HG03095 (cell line): ENCODE results near the gene UBE4B.
"Not testable (repeated sequence)": the region's sequence is repeated elsewhere in the genome, so short reads cannot be mapped to it uniquely, and the experiment has no call there.

ENCODE experiments used
- ATAC-seq: cut with Tn5 transposase; IDR thresholded peaks from one replicate; pipeline ENCODE4 v1.9.1; 2021; ENCODE audit warnings: moderate library complexity; ENCODE audit not compliant: unreplicated experiment

UBE4B gene

DNA sequence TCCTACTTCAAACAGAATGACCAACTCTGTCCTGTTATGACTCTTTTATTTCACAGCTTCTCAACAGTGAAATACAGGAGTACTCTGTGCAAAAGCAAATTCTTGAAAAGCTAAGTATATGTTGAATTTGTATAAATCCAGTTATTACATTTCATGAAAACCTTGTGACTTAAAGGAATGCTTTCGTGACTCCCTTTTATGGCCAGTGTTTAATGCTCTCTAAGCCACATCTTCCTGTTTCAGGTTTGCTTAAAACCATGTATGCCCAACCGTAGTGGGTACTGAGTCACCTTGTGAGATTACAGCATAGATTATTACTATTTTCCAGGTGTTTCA, 137.4 kb downstream of the UBE4B start:
- no peak for ATAC-seq

DNA sequence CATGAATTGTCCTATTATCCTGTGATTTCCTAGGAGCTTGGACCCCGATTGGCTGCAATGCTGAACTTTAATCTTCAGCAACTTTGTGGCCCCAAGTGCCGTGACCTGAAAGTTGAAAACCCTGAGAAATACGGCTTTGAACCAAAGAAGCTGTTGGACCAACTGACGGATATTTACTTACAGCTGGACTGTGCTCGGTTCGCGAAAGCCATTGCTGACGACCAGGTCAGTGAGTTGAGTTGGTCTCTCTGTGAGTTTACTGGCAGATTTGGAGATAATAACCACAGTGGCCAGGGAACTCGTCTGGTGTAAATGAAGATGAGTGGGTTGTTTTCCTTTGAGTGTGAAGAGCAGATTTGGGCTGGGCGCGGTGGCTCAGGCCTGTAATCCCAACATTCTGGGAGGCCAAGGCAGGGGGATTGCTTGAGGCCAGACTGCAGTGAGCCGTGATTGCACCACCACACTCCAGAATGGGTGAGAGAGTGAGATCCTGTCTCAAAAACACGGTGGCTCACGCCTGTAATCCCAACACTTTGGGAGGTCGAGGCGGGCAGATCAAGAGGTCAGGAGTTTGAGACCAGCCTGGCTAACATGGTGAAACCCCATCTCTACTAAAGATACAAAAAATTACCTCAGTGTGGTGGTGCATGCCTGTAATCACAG, 138.5 kb downstream of the UBE4B start:
- ATAC-seq = no peak

DNA sequence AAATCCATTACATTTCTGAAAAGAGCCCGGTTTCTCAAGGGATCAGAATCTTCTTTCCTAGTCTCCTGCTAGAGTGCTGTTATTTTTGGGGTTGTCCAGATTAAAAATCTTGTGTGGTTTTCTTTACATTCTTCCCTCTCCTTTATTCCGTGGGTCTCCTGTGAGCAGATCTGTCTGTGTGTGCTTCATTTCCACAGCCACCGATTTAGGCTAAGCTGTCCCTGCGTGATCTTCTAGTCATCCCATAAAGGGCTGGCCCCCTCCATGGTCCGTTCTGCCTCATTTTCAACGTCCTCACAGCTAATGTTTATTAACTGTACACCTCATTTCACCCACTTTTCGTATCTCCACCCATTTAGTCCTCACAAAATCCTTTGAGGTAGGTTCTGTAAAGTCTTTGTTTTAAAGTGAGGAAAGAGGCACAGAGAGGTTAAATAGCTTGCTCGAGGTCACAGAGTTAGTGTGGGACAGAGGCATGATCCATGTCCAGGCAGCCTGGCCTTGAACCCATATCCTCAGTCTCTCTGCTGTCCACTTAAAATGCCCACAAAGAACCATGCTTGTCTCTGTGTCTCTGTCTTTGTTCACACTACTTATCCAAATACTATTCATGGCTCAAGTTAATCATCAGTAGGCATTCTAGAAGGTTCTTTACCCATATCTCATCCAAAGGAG, 139.4 kb downstream of the UBE4B start:
- ATAC-seq = no peak

GRCh38 chr1:10173582-10173981, 140.8 kb downstream of the UBE4B start:
- no peak for ATAC-seq

GRCh38 chr1:10177876-10178275, 145.1 kb downstream of the UBE4B start:
- no peak for ATAC-seq

GRCh38 chr1:10178597-10179405, 146.0 kb downstream of the UBE4B start:
- no peak for ATAC-seq

GRCh38 chr1:10179406-10180091, 146.8 kb downstream of the UBE4B start:
- ATAC-seq = no peak

DNA sequence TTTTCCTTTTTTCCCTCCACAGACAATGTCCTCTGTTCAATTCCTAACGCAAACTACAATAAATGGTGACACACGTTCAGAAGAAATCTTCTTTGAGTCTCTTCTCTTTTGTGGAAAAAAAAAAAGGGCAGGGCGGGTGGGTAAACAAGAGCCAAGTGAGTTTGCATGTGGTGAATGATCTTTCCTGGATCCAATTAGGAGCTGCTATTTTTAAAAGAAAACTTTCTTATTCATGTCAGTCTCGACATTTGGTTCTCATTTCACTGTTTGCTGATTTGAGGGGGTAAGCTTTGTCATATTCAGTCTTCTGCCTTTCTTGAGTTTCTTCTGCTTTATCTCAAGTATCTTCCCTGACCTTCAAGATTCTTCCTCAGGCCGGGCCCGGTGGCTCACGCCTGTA, 148.4 kb downstream of the UBE4B start:
- no peak for ATAC-seq

DNA sequence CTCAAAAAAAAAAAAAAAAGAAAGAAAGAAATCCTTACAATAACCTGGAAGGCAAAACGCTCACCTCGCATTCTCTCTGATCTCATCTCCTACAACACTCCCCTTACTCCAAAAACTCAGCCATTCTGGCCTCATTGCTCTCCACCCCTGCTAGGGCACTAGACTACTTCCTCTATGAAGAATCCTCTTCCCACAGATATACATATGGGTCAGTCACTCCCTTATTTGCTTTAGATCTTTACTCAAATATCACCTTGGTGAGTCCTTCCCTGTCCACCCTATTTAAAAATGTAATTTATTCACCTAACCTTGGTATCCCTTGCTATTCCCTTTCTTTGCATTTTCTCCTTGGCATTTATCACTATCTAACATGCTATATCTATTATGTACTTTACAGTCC, 153.0 kb downstream of the UBE4B start:
- ATAC-seq = no peak

- no peak for ATAC-seq
Measured at GRCh38 chr1:10186331-10187025, 153.7 kb downstream of the UBE4B start.

DNA sequence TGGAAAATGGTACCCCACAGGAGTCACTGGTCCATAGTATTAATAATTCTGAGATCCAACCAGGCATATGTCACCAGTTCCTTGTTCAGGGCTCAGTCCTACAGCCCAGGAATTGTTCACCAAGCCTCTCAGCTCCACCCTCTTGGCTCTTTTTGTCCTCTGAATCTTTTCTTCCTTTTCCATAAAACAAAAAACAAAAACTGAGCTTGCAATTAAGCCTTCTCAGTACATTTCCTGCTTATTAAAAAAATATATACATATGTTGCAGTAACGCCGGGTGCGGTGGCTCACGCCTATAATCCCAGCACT, 154.2 kb downstream of the UBE4B start:
- ATAC-seq = no peak

GRCh38 chr1:10188133-10188650, 155.4 kb downstream of the UBE4B start:
- no peak for ATAC-seq

DNA sequence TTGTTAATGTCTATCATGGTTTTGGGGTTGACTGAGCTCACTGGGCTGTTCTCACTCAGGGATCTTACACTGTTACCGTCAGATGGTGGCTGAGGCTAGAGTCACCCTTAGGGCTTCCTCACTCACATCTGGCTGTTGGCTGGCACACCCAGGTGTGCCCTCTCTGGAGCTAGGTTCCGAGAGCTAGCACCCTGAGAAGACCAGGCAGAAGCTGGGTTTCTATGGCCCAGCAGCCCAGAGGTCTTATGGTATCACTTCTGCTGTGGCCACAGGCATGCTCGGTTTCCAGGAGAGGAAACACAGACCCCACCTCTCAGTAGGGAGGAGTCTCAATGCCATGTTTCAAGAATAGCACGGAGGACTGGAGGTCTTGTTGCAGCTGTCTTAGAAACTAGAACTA, 156.9 kb downstream of the UBE4B start:
- no peak for ATAC-seq

- no peak for ATAC-seq
Measured at GRCh38 chr1:10192263-10192662, 159.5 kb downstream of the UBE4B start.

DNA sequence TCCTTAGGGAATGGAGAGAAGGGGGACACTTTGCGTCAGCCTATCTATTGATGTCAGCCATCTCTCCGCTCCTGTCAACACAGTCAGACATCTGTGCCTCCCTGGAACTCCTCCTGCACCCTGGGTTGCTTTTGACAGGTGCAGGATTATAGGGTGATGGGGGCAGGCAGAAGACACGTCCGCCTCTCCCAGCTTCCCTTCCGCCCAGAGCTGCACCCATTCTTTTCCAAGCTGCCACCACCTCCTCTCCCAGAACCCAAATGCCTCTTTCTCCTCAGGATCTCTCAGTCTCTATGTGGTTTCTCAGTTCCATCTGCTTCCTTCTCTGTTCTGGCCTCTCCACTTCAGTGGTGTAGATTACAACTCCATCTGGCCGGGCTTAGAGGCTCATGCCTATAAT, 160.5 kb downstream of the UBE4B start:
- no peak for ATAC-seq

DNA sequence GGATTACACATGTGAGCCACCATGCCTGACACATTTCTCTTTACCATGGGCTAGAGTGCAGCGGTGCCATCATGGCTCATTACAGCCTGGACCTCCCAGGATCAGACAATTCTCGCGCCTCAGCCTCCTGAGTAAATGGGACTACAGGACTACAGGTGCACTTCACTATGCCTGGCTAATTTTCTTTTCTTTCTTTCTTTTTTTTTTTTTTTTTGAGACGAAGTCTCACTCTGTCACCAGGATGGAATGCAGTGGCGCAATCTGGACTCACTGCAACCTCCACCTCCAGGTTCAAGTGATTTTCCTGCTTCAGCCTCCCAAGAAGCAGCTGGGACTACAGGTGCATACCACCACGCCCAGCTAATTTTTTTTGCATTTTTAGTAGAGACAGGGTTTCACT, 162.8 kb downstream of the UBE4B start:
- ATAC-seq = no peak

DNA sequence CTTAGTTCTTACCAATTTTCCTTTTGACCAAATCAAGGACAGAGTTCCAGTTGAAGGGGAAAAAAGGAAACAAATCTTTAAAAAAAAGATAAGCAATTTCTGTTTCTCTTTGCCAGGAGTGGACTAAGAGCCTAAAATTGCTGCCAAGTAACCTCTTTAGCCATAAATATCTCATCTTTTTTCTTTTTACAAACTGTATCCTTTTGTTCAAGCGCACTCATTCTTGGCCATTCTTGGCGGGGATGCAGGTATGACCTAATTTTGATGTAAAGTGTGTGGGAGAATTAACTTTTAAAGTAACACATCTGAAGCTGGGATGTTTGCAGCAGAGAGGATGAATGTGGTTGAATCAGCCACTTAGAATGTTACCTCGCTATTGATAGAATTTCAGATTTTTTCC, 164.2 kb downstream of the UBE4B start:
- no peak for ATAC-seq

DNA sequence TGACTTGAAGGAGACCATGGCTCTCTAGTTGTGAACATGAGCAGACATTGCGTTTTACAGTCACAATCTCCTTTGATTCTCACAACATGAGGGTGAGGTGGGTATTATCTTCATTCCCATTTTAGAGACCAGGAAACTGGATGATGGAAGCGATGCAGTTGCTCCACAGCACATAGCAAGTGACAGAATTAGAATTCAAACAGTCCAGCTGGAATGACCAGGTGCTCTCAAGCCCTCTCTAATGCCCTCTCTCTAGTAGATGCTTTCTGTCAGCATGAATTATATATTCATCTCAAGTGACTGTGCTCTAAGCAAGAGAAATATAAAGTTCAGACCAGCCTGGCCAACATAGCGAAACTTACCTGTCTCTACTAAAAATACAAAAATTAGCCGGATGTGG, 167.9 kb downstream of the UBE4B start:
- ATAC-seq = no peak

DNA sequence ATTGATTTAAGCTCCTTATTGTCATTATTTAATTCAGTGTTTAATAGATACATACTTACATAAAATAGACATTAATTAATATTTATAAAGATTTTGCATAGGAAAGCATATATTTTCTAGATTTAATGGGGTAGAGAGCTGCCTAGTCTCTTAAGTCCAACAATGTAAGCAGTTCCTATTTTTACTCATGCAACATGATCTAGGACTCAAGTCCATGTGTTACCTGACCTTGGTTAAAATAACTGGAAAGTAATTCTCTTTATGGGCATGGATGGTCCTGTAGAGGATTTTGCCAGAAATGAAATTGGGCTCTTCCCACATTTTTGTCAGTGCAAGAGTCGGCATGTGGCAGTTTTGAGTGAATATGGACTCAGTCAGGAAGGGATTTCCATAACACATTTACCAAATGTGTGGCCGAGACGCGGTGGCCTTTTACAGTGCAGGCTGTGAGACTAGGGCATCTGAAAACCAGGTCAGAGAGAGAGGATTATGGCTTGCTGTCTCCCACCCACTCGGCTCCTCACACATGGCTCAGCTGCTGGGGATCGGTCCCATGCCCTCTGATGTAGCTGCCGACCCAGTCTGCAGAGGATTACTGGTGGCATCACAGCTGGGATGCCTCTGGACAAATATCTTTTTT, 171.4 kb downstream of the UBE4B start:
- no peak for ATAC-seq

DNA sequence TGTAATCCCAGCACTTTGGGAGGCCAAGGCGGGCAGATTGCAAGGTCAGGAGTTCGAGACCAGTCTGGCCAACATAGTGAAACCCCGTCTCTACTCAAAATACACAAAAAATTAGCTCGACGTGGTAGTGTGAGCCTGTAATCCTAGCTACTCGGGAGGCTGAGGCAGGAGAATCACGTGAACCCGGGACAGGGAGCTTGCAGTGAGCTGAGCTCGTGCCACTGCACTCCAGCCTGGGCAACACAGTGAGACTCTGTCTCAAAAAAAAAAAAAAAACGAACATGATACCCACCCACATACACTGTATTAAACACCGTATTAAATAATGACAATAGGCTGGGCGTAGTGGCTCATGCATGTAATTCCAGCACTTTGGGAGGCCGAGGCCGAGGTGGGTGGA, 172.4 kb downstream of the UBE4B start:
- not testable (repeated sequence) for ATAC-seq
